BJ (cell line): ENCODE results near the gene PIF1. TPM values are rescaled to one million over a fixed set of nuclear protein-coding genes. Genes with fewer than 3 reads are reported as not detected.

ENCODE experiments used
- CTCF ChIA-PET: fragments of 350-600 bp; formaldehyde crosslinking; extraction: SDS; loops from one replicate; lab custom pipeline; 2021; ENCODE audit warnings: antibody characterized with exemption, inconsistent platforms; lab: Yijun Ruan, JAX
- POLR2A ChIA-PET: fragments of 300-600 bp; sonication (Branson Sonifier 250); formaldehyde crosslinking; extraction: SDS; loops from one replicate; lab custom pipeline; 2021; ENCODE audit warnings: antibody characterized with exemption; lab: Charles Lee
- DNase-seq: peaks from one replicate; pipeline ENCODE4 v3.0.0-alpha.2; 2011; ENCODE audit warnings: low read depth
- H3K27me3 ChIP-seq: 2 replicates; pipeline ENCODE4 v1.6.0; 2011; ENCODE audit warnings: low read length; ENCODE audit not compliant: control insufficient read depth, insufficient read depth
- H3K36me3 ChIP-seq: 2 replicates; pipeline ENCODE4 v1.5.1; 2011; ENCODE audit warnings: low read length; ENCODE audit not compliant: control insufficient read depth, insufficient read depth
- H3K4me3 ChIP-seq: 2 replicates; pipeline ENCODE4 v1.5.1; 2011; ENCODE audit warnings: low read depth, mild to moderate bottlenecking, control low read depth, low read length
- CTCF ChIP-seq: IDR thresholded peaks from 2 replicates; pipeline ENCODE4 v1.5.1; 2011; ENCODE audit warnings: low read depth, mild to moderate bottlenecking, control low read depth, inconsistent platforms, low read length, moderate library complexity; ENCODE audit not compliant: insufficient read depth
- polyA plus RNA-seq: library from polyadenylated mRNA; depleted of rRNA; stranded (reverse); fragments of >200 nt; gene quantifications from 2 replicates; pipeline ENCODE4 v1.2.3, GENCODE V29; 2011

The PIF1 gene
- polyA plus RNA-seq, 1 experiment: 10.8 TPM

- DNase-seq: no peak
- POLR2A ChIA-PET: no interaction called here
- CTCF ChIA-PET: interaction anchor here (0.6 to 1.6 kb wide), 3 partner anchors 10 to 961 kb away, joined by 3 to 4 read pairs (median 4); no protein-coding TSS in a partner anchor
- H3K36me3 ChIP-seq: peaks cover 14% of the 10 kb centered on the region
- H3K27me3 ChIP-seq: no peaks in the 10 kb centered on the region
- H3K4me3 ChIP-seq: no peak overlapping the region
- TF ChIP-seq CTCF: no peak
Measured at GRCh38 chr15:64865126-64865997, 39.9 kb upstream of the PIF1 start.

GRCh38 chr15:64864068-64864467 is 38.6 kb upstream of the PIF1 start:
- CTCF ChIA-PET: interaction anchor here (1.1 kb wide), 1 partner anchor 145 kb away, joined by 3 read pairs; no protein-coding TSS in a partner anchor
- Histone ChIP-seq H3K36me3 (peaks cover 23% of the 10 kb centered on the region), H3K4me3 (no peak overlapping the region), H3K27me3 (no peaks in the 10 kb centered on the region)
- TF ChIP-seq CTCF: no peak
- no peak for DNase-seq
- POLR2A ChIA-PET: no interaction called here

GRCh38 chr15:64862408-64862807 is 37.0 kb upstream of the PIF1 start:
- Histone ChIP-seq H3K27me3 (no peaks in the 10 kb centered on the region), H3K4me3 (no peak overlapping the region), H3K36me3 (peaks cover 20% of the 10 kb centered on the region)
- ChIA-PET CTCF (no interaction called here), POLR2A (no interaction called here)
- TF ChIP-seq CTCF: no peak
- DNase-seq: no peak

GRCh38 chr15:64861960-64862359 is 36.5 kb upstream of the PIF1 start:
- no peak overlapping the region for H3K4me3 ChIP-seq
- TF ChIP-seq CTCF: no peak
- peaks cover 20% of the 10 kb centered on the region for H3K36me3 ChIP-seq
- no peaks in the 10 kb centered on the region for H3K27me3 ChIP-seq
- ChIA-PET POLR2A (no interaction called here), CTCF (no interaction called here)
- DNase-seq: no peak

- no peak for TF ChIP-seq CTCF
- no peak for DNase-seq
- Histone ChIP-seq H3K4me3 (no peak overlapping the region), H3K27me3 (no peaks in the 10 kb centered on the region), H3K36me3 (peaks cover 22% of the 10 kb centered on the region)
- CTCF ChIA-PET: no interaction called here
- POLR2A ChIA-PET: no interaction called here
Measured at GRCh38 chr15:64861331-64861730, 35.9 kb upstream of the PIF1 start.
